GM19395 (cell line): ENCODE results near the gene SNCB.
A peak's percentile ranks its signal among the peaks of the same experiment; 100 is the strongest.
"Not testable (repeated sequence)": the region's sequence is repeated elsewhere in the genome, so short reads cannot be mapped to it uniquely, and the experiment has no call there.

ENCODE experiments used
- ATAC-seq: cut with Tn5 transposase; IDR thresholded peaks from one replicate; pipeline ENCODE4 v1.9.1; 2021; ENCODE audit warnings: mild to moderate bottlenecking, moderate library complexity; ENCODE audit not compliant: unreplicated experiment

The SNCB gene

GRCh38 chr5:176606032-176606431 is 24.3 kb downstream of the SNCB start:
- ATAC-seq, result no peak

- no peak for ATAC-seq
Observed at GRCh38 chr5:176603091-176603490, 27.2 kb downstream of the SNCB start.

GRCh38 chr5:176601901-176602482 is 28.3 kb downstream of the SNCB start:
- no peak for ATAC-seq

- not testable (repeated sequence) for ATAC-seq
Observed at GRCh38 chr5:176599749-176600430, 30.4 kb downstream of the SNCB start.

GRCh38 chr5:176597417-176598389 is 32.6 kb downstream of the SNCB start:
- ATAC-seq, result no peak

GRCh38 chr5:176596689-176597416 is 33.5 kb downstream of the SNCB start:
- peak; percentile 69 for ATAC-seq

- no peak for ATAC-seq
Observed at GRCh38 chr5:176596069-176596644, 34.2 kb downstream of the SNCB start.

- no peak for ATAC-seq
Observed at GRCh38 chr5:176595386-176595943, 34.9 kb downstream of the SNCB start.

GRCh38 chr5:176594554-176594953 is 35.8 kb downstream of the SNCB start:
- ATAC-seq, result no peak

GRCh38 chr5:176593273-176593869 is 37.0 kb downstream of the SNCB start:
- no peak for ATAC-seq

- no peak for ATAC-seq
Observed at GRCh38 chr5:176592573-176592972, 37.8 kb downstream of the SNCB start.

- ATAC-seq, result not testable (repeated sequence)
Observed at GRCh38 chr5:176591667-176592066, 38.7 kb downstream of the SNCB start.

GRCh38 chr5:176590035-176590717 is 40.2 kb downstream of the SNCB start:
- no peak for ATAC-seq

GRCh38 chr5:176589039-176589769 is 41.1 kb downstream of the SNCB start:
- no peak for ATAC-seq

- ATAC-seq, result no peak
Observed at GRCh38 chr5:176588297-176588696, 42.0 kb downstream of the SNCB start.

GRCh38 chr5:176587398-176587797 is 42.9 kb downstream of the SNCB start:
- ATAC-seq, result no peak

- no peak for ATAC-seq
Observed at GRCh38 chr5:176583076-176583475, 47.3 kb downstream of the SNCB start.

GRCh38 chr5:176581361-176581760 is 49.0 kb downstream of the SNCB start:
- ATAC-seq, result no peak

- no peak for ATAC-seq
Observed at GRCh38 chr5:176579323-176579722, 51.0 kb downstream of the SNCB start.
